HCT116 (cell line): ENCODE data around the gene UPP1. TPM values are rescaled to one million over a fixed set of nuclear protein-coding genes. Genes with fewer than 3 reads are reported as not detected.
A peak's percentile ranks its signal among the peaks of the same experiment; 100 is the strongest.

Experiments
- ATAC-seq: fragments of 200-7000 bp; cut with Tn5 transposase; 2 replicates; pipeline ENCODE4 v1.9.1; 2020; ENCODE audit warnings: mild to moderate bottlenecking, moderate library complexity
- BruUV-seq: library from RNA; stranded (reverse); fragments of 400-500 nt; replicated peaks from 2 replicates; lab custom pipeline; 2021; lab: Mats Ljungman, UMichigan
- CTCF ChIA-PET: fragments of 300-600 bp; sonication (Branson Sonifier 250); formaldehyde crosslinking; loops from one replicate; lab custom pipeline; 2021; ENCODE audit warnings: antibody characterized with exemption; lab: Charles Lee
- POLR2A ChIA-PET: fragments of 300-600, 350-600 bp; sonication (Branson Sonifier 250); formaldehyde crosslinking; loops from one replicate; lab custom pipeline; 2021; ENCODE audit warnings: antibody characterized with exemption; lab: Charles Lee
- RAD21 ChIA-PET, 2 experiments: fragments of 300-600 bp; sonication (Branson Sonifier 250); formaldehyde crosslinking; loops; one replicate each; lab custom pipeline; 2023; ENCODE audit warnings: low total read pairs in 2 of 2; ENCODE audit not compliant: uncharacterized antibody in 2 of 2, unreplicated experiment in 2 of 2, low non-redundant PET in 1 of 2; lab: Charles Lee
- DNase-seq: peaks from one replicate; pipeline ENCODE4 v3.0.0-alpha.2; 2010; ENCODE audit warnings: low read depth, low spot score
- H2AFZ ChIP-seq: fragments of 200-600 bp; shearing (Covaris generic), sonication (generic); 2 replicates; pipeline ENCODE4 v1.6.1; 2017; ENCODE audit warnings: low read depth, mixed run types, mixed read lengths, antibody characterized with exemption, low read length; ENCODE audit not compliant: poor library complexity, severe bottlenecking
- H3K27ac ChIP-seq: 2 replicates; pipeline ENCODE4 v1.5.1; 2012; ENCODE audit warnings: low read depth, low read length
- H3K27me3 ChIP-seq: fragments of 200-600 bp; sonication (generic); 2 replicates; pipeline ENCODE4 v1.6.1; 2016; ENCODE audit warnings: mixed run types, low read length, mixed read lengths; ENCODE audit not compliant: insufficient read depth
- H3K36me3 ChIP-seq, 2 experiments: fragments of 200-500 bp in 1 of 2; fragments of 200-600 bp in 1 of 2; sonication (Bioruptor generic) in 1 of 2; sonication (generic) in 1 of 2; 2 replicates each; pipeline versions ENCODE4 v1.5.1 to v1.6.1; 2014 to 2016; ENCODE audit warnings: low read length in 2 of 2, inconsistent platforms in 1 of 2, mixed read lengths in 1 of 2, mixed run types in 1 of 2; ENCODE audit not compliant: insufficient read depth in 2 of 2, control insufficient read depth in 1 of 2
- H3K4me1 ChIP-seq, 2 experiments: fragments of 200-600 bp in 1 of 2; sonication (generic) in 1 of 2; 2 replicates each; pipeline versions ENCODE4 v1.5.1 to v1.6.1; 2012 to 2017; ENCODE audit warnings: low read length in 2 of 2, inconsistent platforms in 1 of 2, mild to moderate bottlenecking in 1 of 2, mixed read lengths in 1 of 2, mixed run types in 1 of 2, moderate library complexity in 1 of 2; ENCODE audit not compliant: insufficient read depth in 2 of 2, control insufficient read depth in 1 of 2
- H3K4me2 ChIP-seq: fragments of 200-600 bp; sonication (generic); 2 replicates; pipeline ENCODE4 v1.6.1; 2017; ENCODE audit warnings: mixed run types, low read length, mixed read lengths
- H3K4me3 ChIP-seq, 2 experiments: fragments of 200-600 bp in 1 of 2; sonication (generic) in 1 of 2; replicated peaks in 1 of 2; 2 replicates each; pipeline ENCODE4 v1.5.1; 2011 to 2016; ENCODE audit warnings: low read length in 2 of 2, control low read depth in 1 of 2, low read depth in 1 of 2, mild to moderate bottlenecking in 1 of 2, mixed read lengths in 1 of 2, mixed run types in 1 of 2
- H3K79me2 ChIP-seq: fragments of 200-600 bp; sonication (generic); 2 replicates; pipeline ENCODE4 v1.6.1; 2017; ENCODE audit warnings: mild to moderate bottlenecking, mixed run types, low read length, moderate library complexity, mixed read lengths; ENCODE audit not compliant: insufficient read depth
- H3K9ac ChIP-seq: fragments of 200-600 bp; sonication (generic); 2 replicates; pipeline ENCODE4 v1.6.1; 2016; ENCODE audit warnings: low read length, mixed read lengths
- H3K9me2 ChIP-seq: fragments of 200-600 bp; sonication (generic), shearing (Covaris generic); 2 replicates; pipeline ENCODE4 v1.6.1; 2017; ENCODE audit warnings: mixed run types, mild to moderate bottlenecking, moderate library complexity; ENCODE audit not compliant: insufficient read depth
- H3K9me3 ChIP-seq, 2 experiments: fragments of 200-500 bp in 1 of 2; fragments of 200-600 bp in 1 of 2; sonication (Bioruptor generic) in 1 of 2; sonication (generic) in 1 of 2; 2 replicates each; pipeline ENCODE4 v1.6.1; 2014 to 2017; ENCODE audit warnings: low read length in 2 of 2, mixed read lengths in 2 of 2, inconsistent platforms in 1 of 2, low read depth in 1 of 2, mild to moderate bottlenecking in 1 of 2, mixed run types in 1 of 2, moderate library complexity in 1 of 2; ENCODE audit not compliant: control insufficient read depth in 1 of 2, insufficient read depth in 1 of 2
- H4K20me1 ChIP-seq: fragments of 200-600 bp; sonication (generic), shearing (Covaris generic); 2 replicates; pipeline ENCODE4 v1.6.1; 2017; ENCODE audit warnings: mixed run types, mild to moderate bottlenecking, moderate library complexity; ENCODE audit not compliant: insufficient read depth
- POLR2AphosphoS5 ChIP-seq: IDR thresholded peaks from 2 replicates; pipeline ENCODE4 v1.6.1; 2011; ENCODE audit warnings: mild to moderate bottlenecking, low read depth, low read length, moderate library complexity
- RAD21 ChIP-seq: IDR thresholded peaks from 2 replicates; pipeline ENCODE4 v1.6.1; 2012; ENCODE audit warnings: low read depth, mild to moderate bottlenecking
- SP1 ChIP-seq: IDR thresholded peaks from 2 replicates; pipeline ENCODE4 v1.6.1; 2012; ENCODE audit warnings: low read depth
- SRF ChIP-seq: IDR thresholded peaks from 2 replicates; pipeline ENCODE4 v1.6.1; 2012; ENCODE audit warnings: low read depth
- TCF7L2 ChIP-seq: IDR thresholded peaks from 2 replicates; pipeline ENCODE4 v1.7.0; 2011; ENCODE audit warnings: borderline replicate concordance, inconsistent platforms; ENCODE audit not compliant: insufficient read depth, insufficient read length; ENCODE audit errors: extremely low read depth
- YY1 ChIP-seq: IDR thresholded peaks from 2 replicates; pipeline ENCODE4 v1.6.1; 2011; ENCODE audit warnings: low read length, low read depth, moderate library complexity, mild to moderate bottlenecking; ENCODE audit not compliant: insufficient replicate concordance; ENCODE audit errors: extremely low read depth
- ZBTB33 ChIP-seq: IDR thresholded peaks from 2 replicates; pipeline ENCODE4 v1.6.1; 2011; ENCODE audit warnings: mild to moderate bottlenecking, low read length, moderate library complexity; ENCODE audit not compliant: insufficient replicate concordance; ENCODE audit errors: extremely low read depth
- intact Hi-C: fragments of 100-400 bp; cut with micrococcal nuclease; formaldehyde crosslinking; loops from 2 replicates; pipeline ENCODE4 v1.10.0; 2022
- total RNA-seq: library from RNA; stranded (reverse); gene quantifications from one replicate; pipeline ENCODE4 v1.2.1, GENCODE V29; 2021; ENCODE audit not compliant: unreplicated experiment
- TF ChIP-seq, protein P1 (sequence below), 3 experiments: fragments of 200-600 bp in 1 of 3; sonication (generic) in 1 of 3; IDR thresholded peaks in 2 of 3; conservative IDR thresholded peaks in 1 of 3; 2 replicates each; pipeline ENCODE4 v1.5.1; 2012 to 2017; ENCODE audit warnings: low read depth in 2 of 3, low read length in 2 of 3, antibody characterized with exemption in 1 of 3, borderline replicate concordance in 1 of 3, control low read depth in 1 of 3, mild to moderate bottlenecking in 1 of 3, mixed read lengths in 1 of 3, mixed run types in 1 of 3, moderate library complexity in 1 of 3; ENCODE audit not compliant: insufficient read depth in 1 of 3
- TF ChIP-seq, protein P2 (sequence below): IDR thresholded peaks from 2 replicates; pipeline ENCODE4 v1.6.1; 2012

Gene UPP1
- total RNA-seq, 1 experiment from 2014 or later: 42.7 TPM

- intact Hi-C loops: loop anchor here (1.0 kb wide), 1 partner anchor 85 kb away; no protein-coding TSS in a partner anchor
- Histone ChIP-seq H3K9me2 (no peaks in the 10 kb centered on the region), H3K27ac (peak overlapping the region; percentile 31; the same call in 1 of the 2 replicates), H3K27me3 (no peaks in the 10 kb centered on the region), H3K4me3 (peak overlapping the region in 1 of 2 experiments; percentile 37; a peak in 2 of 4 replicates), H4K20me1 (no peaks in the 10 kb centered on the region), H3K4me2 (peak overlapping the region; percentile 95), H3K36me3 (no peaks in the 10 kb centered on the region), H3K4me1 (peaks cover 50 to 74% of the 10 kb centered on the region in 2 experiments), H3K9me3 (no peaks in the 10 kb centered on the region), H2AFZ (peak overlapping the region; percentile 94), H3K9ac (peak overlapping the region; percentile 49), H3K79me2 (peaks cover 1% of the 10 kb centered on the region; the same call in 1 of the 2 replicates)
- ATAC-seq (peak; percentile 47), DNase-seq (peak; percentile 87)
- ChIA-PET RAD21 (no interaction called here), POLR2A (interaction anchor here (1.3 to 3.0 kb wide), 3 partner anchors 9 to 85 kb away, joined by 3 to 23 read pairs (median 5); no protein-coding TSS in a partner anchor), CTCF (interaction anchor here (1.5 kb wide), 1 partner anchor 25 kb away, joined by 3 read pairs; no protein-coding TSS in a partner anchor)
- TF ChIP-seq TCF7L2: peak; percentile 54
- TF ChIP-seq POLR2AphosphoS5: peak; percentile 73; the same call in 1 of the 2 replicates
- no peak for TF ChIP-seq SP1
- TF ChIP-seq, protein P1, sequence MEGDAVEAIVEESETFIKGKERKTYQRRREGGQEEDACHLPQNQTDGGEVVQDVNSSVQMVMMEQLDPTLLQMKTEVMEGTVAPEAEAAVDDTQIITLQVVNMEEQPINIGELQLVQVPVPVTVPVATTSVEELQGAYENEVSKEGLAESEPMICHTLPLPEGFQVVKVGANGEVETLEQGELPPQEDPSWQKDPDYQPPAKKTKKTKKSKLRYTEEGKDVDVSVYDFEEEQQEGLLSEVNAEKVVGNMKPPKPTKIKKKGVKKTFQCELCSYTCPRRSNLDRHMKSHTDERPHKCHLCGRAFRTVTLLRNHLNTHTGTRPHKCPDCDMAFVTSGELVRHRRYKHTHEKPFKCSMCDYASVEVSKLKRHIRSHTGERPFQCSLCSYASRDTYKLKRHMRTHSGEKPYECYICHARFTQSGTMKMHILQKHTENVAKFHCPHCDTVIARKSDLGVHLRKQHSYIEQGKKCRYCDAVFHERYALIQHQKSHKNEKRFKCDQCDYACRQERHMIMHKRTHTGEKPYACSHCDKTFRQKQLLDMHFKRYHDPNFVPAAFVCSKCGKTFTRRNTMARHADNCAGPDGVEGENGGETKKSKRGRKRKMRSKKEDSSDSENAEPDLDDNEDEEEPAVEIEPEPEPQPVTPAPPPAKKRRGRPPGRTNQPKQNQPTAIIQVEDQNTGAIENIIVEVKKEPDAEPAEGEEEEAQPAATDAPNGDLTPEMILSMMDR (IDR thresholded peaks at IDR 0.05 in 2 of 3, conservative IDR thresholded peaks at IDR 0.05 in 1 of 3; ENCODE audit: borderline replicate concordance in 1 of 3, insufficient read depth in 1 of 3, low read depth in 2 of 3, low read length in 2 of 3): no peak
- TF ChIP-seq ZBTB33: peak; percentile 52
- no peak for TF ChIP-seq RAD21
- peak; percentile 30 for TF ChIP-seq YY1
- TF ChIP-seq, protein P2, sequence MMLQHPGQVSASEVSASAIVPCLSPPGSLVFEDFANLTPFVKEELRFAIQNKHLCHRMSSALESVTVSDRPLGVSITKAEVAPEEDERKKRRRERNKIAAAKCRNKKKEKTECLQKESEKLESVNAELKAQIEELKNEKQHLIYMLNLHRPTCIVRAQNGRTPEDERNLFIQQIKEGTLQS: no peak
- no peak for TF ChIP-seq SRF
- no TSS peak for BruUV-seq
Observed at GRCh38 chr7:48084727-48085432, 4.2 kb upstream of the UPP1 start.
